Liver (tissue), 9 donors: ENCODE results near the gene ACAD8. TPM values are rescaled to one million over a fixed set of nuclear protein-coding genes. Genes with fewer than 3 reads are reported as not detected.
"Not testable (repeated sequence)": the region's sequence is repeated elsewhere in the genome, so short reads cannot be mapped to it uniquely, and the experiment has no call there.

Experiments used
- DNase-seq: peaks from one replicate; pipeline ENCODE4 v3.0.0-alpha.2; 2017; ENCODE audit warnings: low spot score
- H3K27ac ChIP-seq, 2 donors: one replicate each; pipeline ENCODE4 v1.7.0; 2013; ENCODE audit warnings: inconsistent platforms in 2 of 2, low read length in 2 of 2, control low read depth in 1 of 2, low read depth in 1 of 2, mild to moderate bottlenecking in 1 of 2
- H3K27me3 ChIP-seq, 4 donors: one replicate each; pipeline versions ENCODE4 v1.6.1 to v1.7.0; 2013; ENCODE audit warnings: low read length in 3 of 4, inconsistent platforms in 1 of 4, mild to moderate bottlenecking in 1 of 4, moderate library complexity in 1 of 4; ENCODE audit not compliant: control insufficient read depth in 4 of 4, insufficient read depth in 4 of 4
- H3K36me3 ChIP-seq, 4 donors: one replicate each; pipeline versions ENCODE4 v1.6.1 to v1.7.0; 2013; ENCODE audit warnings: low read length in 3 of 4, mild to moderate bottlenecking in 3 of 4, low read depth in 1 of 4, moderate library complexity in 1 of 4; ENCODE audit not compliant: control insufficient read depth in 4 of 4, insufficient read depth in 3 of 4
- H3K4me1 ChIP-seq, 4 donors: one replicate each; pipeline versions ENCODE4 v1.6.1 to v1.7.0; 2013; ENCODE audit warnings: low read length in 3 of 4, mild to moderate bottlenecking in 3 of 4, moderate library complexity in 1 of 4; ENCODE audit not compliant: control insufficient read depth in 4 of 4, insufficient read depth in 4 of 4
- H3K4me3 ChIP-seq, 3 donors: one replicate each; pipeline versions ENCODE4 v1.6.1 to v1.7.0; 2013; ENCODE audit warnings: low read length in 3 of 3, control low read depth in 1 of 3, low read depth in 1 of 3, mild to moderate bottlenecking in 1 of 3
- H3K9ac ChIP-seq, 2 donors: one replicate each; pipeline ENCODE4 v1.7.0; 2013; ENCODE audit warnings: low read length in 2 of 2, mild to moderate bottlenecking in 2 of 2, moderate library complexity in 2 of 2, control low read depth in 1 of 2, low read depth in 1 of 2
- H3K9me3 ChIP-seq, 4 donors: one replicate each; pipeline versions ENCODE4 v1.6.1 to v1.7.0; 2013; ENCODE audit warnings: low read length in 3 of 4; ENCODE audit not compliant: control insufficient read depth in 4 of 4
- FOXA1 ChIP-seq: IDR thresholded peaks from 2 replicates; pipeline ENCODE4 v1.6.1; 2016; ENCODE audit warnings: antibody characterized with exemption
- HNF4G ChIP-seq: IDR thresholded peaks from 2 replicates; pipeline ENCODE4 v1.6.1; 2016; ENCODE audit warnings: antibody characterized with exemption
- JUND ChIP-seq, 2 donors: IDR thresholded peaks; 2 replicates each; pipeline ENCODE4 v1.6.1; 2016; ENCODE audit warnings: antibody characterized with exemption in 2 of 2
- NR2F2 ChIP-seq: IDR thresholded peaks from 2 replicates; pipeline ENCODE4 v1.6.1; 2016; ENCODE audit warnings: antibody characterized with exemption
- RAD21 ChIP-seq, 2 donors: IDR thresholded peaks; 2 replicates each; pipeline ENCODE4 v1.6.1; 2016; ENCODE audit warnings: antibody characterized with exemption in 2 of 2, mild to moderate bottlenecking in 2 of 2
- RXRA ChIP-seq, 2 donors: IDR thresholded peaks; 2 replicates each; pipeline ENCODE4 v1.6.1; 2017 to 2018; ENCODE audit warnings: antibody characterized with exemption in 2 of 2, mild to moderate bottlenecking in 1 of 2
- SP1 ChIP-seq: IDR thresholded peaks from 2 replicates; pipeline ENCODE4 v1.6.1; 2018; ENCODE audit warnings: antibody characterized with exemption, mild to moderate bottlenecking
- TAF1 ChIP-seq: conservative IDR thresholded peaks from 2 replicates; pipeline ENCODE4 v1.6.1; 2016; ENCODE audit warnings: antibody characterized with exemption, mild to moderate bottlenecking
- YY1 ChIP-seq: IDR thresholded peaks from 2 replicates; pipeline ENCODE4 v1.6.1; 2016; ENCODE audit warnings: antibody characterized with exemption, mild to moderate bottlenecking
- WGBS: extraction: QIAGEN DNeasy Blood & Tissue Kit; methylation state at CpG from one replicate; pipeline ENCODE4 v1.1.7; 2013; 5-methylcytosine and 5-hydroxymethylcytosine counted together
- polyA plus RNA-seq, 2 donors: library from polyadenylated mRNA; stranded (reverse) in 1 of 2; unstranded in 1 of 2; fragments of 200-250 nt in 1 of 2; fragments of >200 nt in 1 of 2; fragmentation: Nextera tagmentation in 1 of 2; extraction: Ambion mirVana in 1 of 2; gene quantifications; one replicate each; pipeline versions ENCODE4 v1.2.1 to v1.2.3, GENCODE V29; 2013 to 2015
- total RNA-seq, 2 donors: library from RNA; depleted of rRNA; stranded (reverse); fragments of >200 nt; gene quantifications; one replicate each; pipeline ENCODE4 v1.2.3, GENCODE V29; 2014
- TF ChIP-seq, protein P1 (sequence below): IDR thresholded peaks from 2 replicates; pipeline ENCODE4 v1.6.1; 2016; ENCODE audit warnings: antibody characterized with exemption, mild to moderate bottlenecking
- TF ChIP-seq, protein P2 (sequence below): IDR thresholded peaks from 2 replicates; pipeline ENCODE4 v1.6.1; 2016; ENCODE audit warnings: antibody characterized with exemption
- TF ChIP-seq, protein P3 (sequence below): IDR thresholded peaks from 2 replicates; pipeline ENCODE4 v1.6.1; 2016; ENCODE audit warnings: antibody characterized with exemption
- TF ChIP-seq, protein P4 (sequence below): IDR thresholded peaks from 2 replicates; pipeline ENCODE4 v1.6.1; 2016; ENCODE audit warnings: antibody characterized with exemption
- TF ChIP-seq, protein P5 (sequence below): fragments of 150-350 bp; IDR thresholded peaks from 2 replicates; pipeline ENCODE4 v1.5.1; 2017; ENCODE audit warnings: improper control_type of control experiment, low read depth, low read length; ENCODE audit not compliant: missing input control
- donor health status: healthy.
- donor health status: healthy.
- donor health status: healthy.
- donor health status: healthy.
- donor health status: healthy.

The ACAD8 gene
- total and polyA plus RNA-seq, 4 donors, result 14.1 to 32.2 (median 27.1) TPM

DNA sequence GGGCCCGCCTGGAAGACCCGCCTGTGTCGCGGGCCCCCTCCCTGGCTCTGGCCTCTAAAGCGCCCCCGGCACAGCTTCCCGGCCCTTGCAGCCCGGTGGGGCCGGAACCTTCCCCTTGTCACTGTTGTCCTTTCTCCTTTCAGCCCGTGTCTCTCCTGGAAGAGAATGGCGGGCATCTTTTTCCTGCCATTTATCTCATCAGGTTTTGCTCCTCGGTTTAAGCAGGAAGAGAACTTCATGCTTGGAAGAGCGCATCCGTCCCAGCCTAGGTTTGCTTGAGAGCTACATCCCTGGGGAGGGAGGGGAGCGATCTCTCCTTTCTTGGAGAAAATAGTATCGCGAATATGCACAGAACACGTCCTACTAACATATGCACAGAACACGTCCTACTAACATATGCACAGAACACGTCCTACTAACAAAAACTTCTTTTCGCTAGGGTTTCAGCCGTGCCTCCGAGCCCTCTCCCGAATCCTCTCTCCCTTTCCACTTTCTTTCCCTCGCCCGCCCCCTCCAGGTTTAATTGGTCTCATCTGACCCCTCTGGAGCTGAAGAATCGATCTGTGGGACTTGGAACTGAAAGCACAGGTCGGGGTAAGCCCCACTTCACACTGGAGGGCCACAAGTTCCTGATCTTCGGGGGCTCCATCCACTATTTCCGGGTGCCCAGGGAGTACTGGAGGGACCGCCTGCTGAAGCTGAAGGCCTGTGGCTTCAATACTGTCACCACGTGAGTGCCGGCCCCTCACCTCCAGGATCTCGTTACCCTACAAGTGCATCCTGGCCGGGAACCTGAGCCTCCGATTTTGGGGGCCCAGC is 24.0 kb downstream of the ACAD8 start:
- Histone ChIP-seq H3K27ac (no peak overlapping the region), H3K36me3 (no peaks in the 10 kb centered on the region), H3K9me3 (no peaks in the 10 kb centered on the region), H3K27me3 (peaks cover 4 to 23% (median 8%) of the 10 kb centered on the region in 4 donors), H3K4me1 (peaks cover 8 to 21% (median 16%) of the 10 kb centered on the region in 4 donors), H3K4me3 (peak overlapping the region in 1 of 3 donors; percentile 31), H3K9ac (no peak overlapping the region)
- 18% methylated on average over 36 of the region's 36 CpGs for WGBS
- TF ChIP-seq, protein P1, sequence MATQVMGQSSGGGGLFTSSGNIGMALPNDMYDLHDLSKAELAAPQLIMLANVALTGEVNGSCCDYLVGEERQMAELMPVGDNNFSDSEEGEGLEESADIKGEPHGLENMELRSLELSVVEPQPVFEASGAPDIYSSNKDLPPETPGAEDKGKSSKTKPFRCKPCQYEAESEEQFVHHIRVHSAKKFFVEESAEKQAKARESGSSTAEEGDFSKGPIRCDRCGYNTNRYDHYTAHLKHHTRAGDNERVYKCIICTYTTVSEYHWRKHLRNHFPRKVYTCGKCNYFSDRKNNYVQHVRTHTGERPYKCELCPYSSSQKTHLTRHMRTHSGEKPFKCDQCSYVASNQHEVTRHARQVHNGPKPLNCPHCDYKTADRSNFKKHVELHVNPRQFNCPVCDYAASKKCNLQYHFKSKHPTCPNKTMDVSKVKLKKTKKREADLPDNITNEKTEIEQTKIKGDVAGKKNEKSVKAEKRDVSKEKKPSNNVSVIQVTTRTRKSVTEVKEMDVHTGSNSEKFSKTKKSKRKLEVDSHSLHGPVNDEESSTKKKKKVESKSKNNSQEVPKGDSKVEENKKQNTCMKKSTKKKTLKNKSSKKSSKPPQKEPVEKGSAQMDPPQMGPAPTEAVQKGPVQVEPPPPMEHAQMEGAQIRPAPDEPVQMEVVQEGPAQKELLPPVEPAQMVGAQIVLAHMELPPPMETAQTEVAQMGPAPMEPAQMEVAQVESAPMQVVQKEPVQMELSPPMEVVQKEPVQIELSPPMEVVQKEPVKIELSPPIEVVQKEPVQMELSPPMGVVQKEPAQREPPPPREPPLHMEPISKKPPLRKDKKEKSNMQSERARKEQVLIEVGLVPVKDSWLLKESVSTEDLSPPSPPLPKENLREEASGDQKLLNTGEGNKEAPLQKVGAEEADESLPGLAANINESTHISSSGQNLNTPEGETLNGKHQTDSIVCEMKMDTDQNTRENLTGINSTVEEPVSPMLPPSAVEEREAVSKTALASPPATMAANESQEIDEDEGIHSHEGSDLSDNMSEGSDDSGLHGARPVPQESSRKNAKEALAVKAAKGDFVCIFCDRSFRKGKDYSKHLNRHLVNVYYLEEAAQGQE, result no peak
- no peak for DNase-seq

DNA sequence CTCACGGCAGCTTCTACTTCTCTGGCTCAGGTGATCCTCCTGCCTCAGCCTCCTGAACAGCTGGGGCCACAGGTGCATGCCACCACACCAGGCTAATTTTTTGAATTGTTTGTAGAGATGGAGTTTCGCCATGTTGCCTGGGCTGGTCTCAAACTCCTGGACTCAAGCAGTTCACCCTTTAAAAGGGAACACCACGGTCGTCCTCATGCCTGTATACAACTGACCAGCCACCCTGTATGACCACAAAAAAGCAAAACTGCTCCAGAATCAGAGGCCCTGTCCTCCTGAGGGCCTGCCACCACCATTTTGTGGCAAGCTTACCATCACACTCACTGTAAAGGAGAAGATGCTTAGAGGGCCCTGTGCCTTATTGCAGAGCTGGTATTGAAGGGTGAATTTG is 25.0 kb downstream of the ACAD8 start:
- no peak overlapping the region for H3K4me3 ChIP-seq
- WGBS, result 94% methylated on average over 4 of the region's 4 CpGs
- H3K9ac ChIP-seq, result no peak overlapping the region
- no peak for DNase-seq
- no peaks in the 10 kb centered on the region for H3K9me3 ChIP-seq
- peaks cover 8 to 21% (median 14%) of the 10 kb centered on the region in 4 donors for H3K4me1 ChIP-seq
- H3K36me3 ChIP-seq, result no peaks in the 10 kb centered on the region
- H3K27ac ChIP-seq, result no peak overlapping the region
- H3K27me3 ChIP-seq, result peaks cover 4 to 23% (median 8%) of the 10 kb centered on the region in 4 donors
- TF ChIP-seq YY1, result no peak
- TF ChIP-seq NR2F2, result no peak
- no peak for TF ChIP-seq RAD21 (IDR thresholded peaks at IDR 0.05)
- no peak for TF ChIP-seq RXRA (IDR thresholded peaks at IDR 0.05)
- no peak for TF ChIP-seq SP1
- TF ChIP-seq FOXA1, result no peak
- TF ChIP-seq, protein P2, sequence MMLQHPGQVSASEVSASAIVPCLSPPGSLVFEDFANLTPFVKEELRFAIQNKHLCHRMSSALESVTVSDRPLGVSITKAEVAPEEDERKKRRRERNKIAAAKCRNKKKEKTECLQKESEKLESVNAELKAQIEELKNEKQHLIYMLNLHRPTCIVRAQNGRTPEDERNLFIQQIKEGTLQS, result no peak
- TF ChIP-seq HNF4G, result no peak
- TF ChIP-seq, protein P1, result no peak
- TF ChIP-seq, protein P3, sequence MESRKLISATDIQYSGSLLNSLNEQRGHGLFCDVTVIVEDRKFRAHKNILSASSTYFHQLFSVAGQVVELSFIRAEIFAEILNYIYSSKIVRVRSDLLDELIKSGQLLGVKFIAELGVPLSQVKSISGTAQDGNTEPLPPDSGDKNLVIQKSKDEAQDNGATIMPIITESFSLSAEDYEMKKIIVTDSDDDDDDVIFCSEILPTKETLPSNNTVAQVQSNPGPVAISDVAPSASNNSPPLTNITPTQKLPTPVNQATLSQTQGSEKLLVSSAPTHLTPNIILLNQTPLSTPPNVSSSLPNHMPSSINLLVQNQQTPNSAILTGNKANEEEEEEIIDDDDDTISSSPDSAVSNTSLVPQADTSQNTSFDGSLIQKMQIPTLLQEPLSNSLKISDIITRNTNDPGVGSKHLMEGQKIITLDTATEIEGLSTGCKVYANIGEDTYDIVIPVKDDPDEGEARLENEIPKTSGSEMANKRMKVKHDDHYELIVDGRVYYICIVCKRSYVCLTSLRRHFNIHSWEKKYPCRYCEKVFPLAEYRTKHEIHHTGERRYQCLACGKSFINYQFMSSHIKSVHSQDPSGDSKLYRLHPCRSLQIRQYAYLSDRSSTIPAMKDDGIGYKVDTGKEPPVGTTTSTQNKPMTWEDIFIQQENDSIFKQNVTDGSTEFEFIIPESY, result no peak
- TF ChIP-seq, protein P4, sequence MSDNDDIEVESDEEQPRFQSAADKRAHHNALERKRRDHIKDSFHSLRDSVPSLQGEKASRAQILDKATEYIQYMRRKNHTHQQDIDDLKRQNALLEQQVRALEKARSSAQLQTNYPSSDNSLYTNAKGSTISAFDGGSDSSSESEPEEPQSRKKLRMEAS, result no peak
- TF ChIP-seq TAF1, result no peak
- no peak for TF ChIP-seq JUND (IDR thresholded peaks at IDR 0.05)
- TF ChIP-seq, protein P5, sequence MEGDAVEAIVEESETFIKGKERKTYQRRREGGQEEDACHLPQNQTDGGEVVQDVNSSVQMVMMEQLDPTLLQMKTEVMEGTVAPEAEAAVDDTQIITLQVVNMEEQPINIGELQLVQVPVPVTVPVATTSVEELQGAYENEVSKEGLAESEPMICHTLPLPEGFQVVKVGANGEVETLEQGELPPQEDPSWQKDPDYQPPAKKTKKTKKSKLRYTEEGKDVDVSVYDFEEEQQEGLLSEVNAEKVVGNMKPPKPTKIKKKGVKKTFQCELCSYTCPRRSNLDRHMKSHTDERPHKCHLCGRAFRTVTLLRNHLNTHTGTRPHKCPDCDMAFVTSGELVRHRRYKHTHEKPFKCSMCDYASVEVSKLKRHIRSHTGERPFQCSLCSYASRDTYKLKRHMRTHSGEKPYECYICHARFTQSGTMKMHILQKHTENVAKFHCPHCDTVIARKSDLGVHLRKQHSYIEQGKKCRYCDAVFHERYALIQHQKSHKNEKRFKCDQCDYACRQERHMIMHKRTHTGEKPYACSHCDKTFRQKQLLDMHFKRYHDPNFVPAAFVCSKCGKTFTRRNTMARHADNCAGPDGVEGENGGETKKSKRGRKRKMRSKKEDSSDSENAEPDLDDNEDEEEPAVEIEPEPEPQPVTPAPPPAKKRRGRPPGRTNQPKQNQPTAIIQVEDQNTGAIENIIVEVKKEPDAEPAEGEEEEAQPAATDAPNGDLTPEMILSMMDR, result no peak

DNA sequence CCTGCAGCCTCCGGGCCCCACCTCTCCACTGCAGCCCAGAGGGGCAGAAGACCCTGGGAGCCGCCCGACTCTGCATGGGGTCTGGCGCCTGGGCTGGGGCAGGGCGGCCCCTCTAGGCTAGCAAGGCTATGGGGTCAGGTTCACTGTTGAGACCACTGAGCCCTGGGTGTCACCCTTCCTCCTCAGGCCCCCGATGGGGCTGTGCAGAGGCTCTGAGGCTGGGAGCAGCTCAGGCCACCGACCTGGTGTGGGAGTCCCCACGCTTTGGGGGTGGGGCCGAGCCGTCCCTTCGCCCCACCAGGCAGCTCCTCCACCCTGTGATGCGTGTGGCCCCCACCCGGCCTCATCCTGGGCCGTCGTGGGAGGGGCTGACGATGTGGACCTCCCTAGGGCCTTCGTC is 28.3 kb downstream of the ACAD8 start:
- not testable (repeated sequence) for H3K4me3 ChIP-seq, H3K27ac ChIP-seq, H3K36me3 ChIP-seq, H3K9ac ChIP-seq, H3K9me3 ChIP-seq, DNase-seq, H3K4me1 ChIP-seq, H3K27me3 ChIP-seq
- 92% methylated on average over 17 of the region's 17 CpGs for WGBS
